Activated naive CD4-positive, alpha-beta T cell treated with anti-CD3 and anti-CD28 coated beads for 36 hours (primary cell): ENCODE measurements around the gene TFPI2. TPM values are rescaled to one million over a fixed set of nuclear protein-coding genes. Genes with fewer than 3 reads are reported as not detected.

Source experiments
- CTCF ChIA-PET: fragments of 350-600 bp; sonication (Branson Sonifier 250); formaldehyde crosslinking; loops from one replicate; lab custom pipeline; 2021; ENCODE audit warnings: antibody characterized with exemption; lab: Charles Lee
- DNase-seq: peaks from one replicate; pipeline ENCODE4 v3.0.0-alpha.2; 2020
- H3K27ac Mint-ChIP-seq: one replicate; pipeline ENCODE4 v1.8.0; 2021; ENCODE audit warnings: mild to moderate bottlenecking, mixed read lengths
- H3K27me3 Mint-ChIP-seq: one replicate; pipeline ENCODE4 v1.8.0; 2021; ENCODE audit warnings: low read depth, mixed read lengths
- H3K36me3 Mint-ChIP-seq: one replicate; pipeline ENCODE4 v1.8.0; 2021; ENCODE audit warnings: low read depth, mixed read lengths
- H3K4me1 Mint-ChIP-seq: one replicate; pipeline ENCODE4 v1.8.0; 2021; ENCODE audit warnings: low read depth, mixed read lengths
- H3K4me3 Mint-ChIP-seq: one replicate; pipeline ENCODE4 v1.8.0; 2021; ENCODE audit warnings: mild to moderate bottlenecking, moderate library complexity, mixed read lengths
- H3K9me3 Mint-ChIP-seq: one replicate; pipeline ENCODE4 v1.8.0; 2021; ENCODE audit warnings: mixed read lengths
- intact Hi-C: fragments of 100-400 bp; cut with micrococcal nuclease; formaldehyde crosslinking; loops from one replicate; pipeline ENCODE4 v1.15.1; 2023
- total RNA-seq, 2 experiments: library from RNA; stranded (reverse); gene quantifications; one replicate each; pipeline ENCODE4 v1.2.3, GENCODE V29; 2021

The TFPI2 gene
- total RNA-seq, 2 experiments from 2014 or later: not detected

- H3K27ac Mint-ChIP-seq: no peak overlapping the region
- no peak for DNase-seq
- no peaks in the 10 kb centered on the region for H3K27me3 Mint-ChIP-seq
- H3K4me1 Mint-ChIP-seq: no peaks in the 10 kb centered on the region
- CTCF ChIA-PET: no interaction called here
- H3K4me3 Mint-ChIP-seq: no peak overlapping the region
- H3K9me3 Mint-ChIP-seq: no peaks in the 10 kb centered on the region
- intact Hi-C loops: no loop called here
- no peaks in the 10 kb centered on the region for H3K36me3 Mint-ChIP-seq
These were observed 54.4 kb downstream of the TFPI2 start for GRCh38 chr7:93836116-93836515.

GRCh38 chr7:93835702-93836101 is 54.9 kb downstream of the TFPI2 start:
- H3K36me3 Mint-ChIP-seq: no peaks in the 10 kb centered on the region
- no peaks in the 10 kb centered on the region for H3K9me3 Mint-ChIP-seq
- H3K4me1 Mint-ChIP-seq: no peaks in the 10 kb centered on the region
- intact Hi-C loops: no loop called here
- DNase-seq: no peak
- no peaks in the 10 kb centered on the region for H3K27me3 Mint-ChIP-seq
- no peak overlapping the region for H3K4me3 Mint-ChIP-seq
- CTCF ChIA-PET: no interaction called here
- H3K27ac Mint-ChIP-seq: no peak overlapping the region

Other genes with a start within 250 kb of the TFPI2 start
- not detected for gene GNGT1, start 15.8 kb upstream of the TFPI2 start, total RNA-seq
- gene GNG11, start 31.0 kb upstream of the TFPI2 start, total RNA-seq: not detected
- gene BET1, start 113.6 kb upstream of the TFPI2 start, total RNA-seq: 10 to 100 TPM; 21.5 to 25.9 TPM